Bronchial epithelial cell (primary cell): ENCODE data around the gene TLK2. TPM values are rescaled to one million over a fixed set of nuclear protein-coding genes. Genes with fewer than 3 reads are reported as not detected.
"Not testable (repeated sequence)": the region's sequence is repeated elsewhere in the genome, so short reads cannot be mapped to it uniquely, and the experiment has no call there.

Experiments
- DNase-seq: peaks from one replicate; pipeline ENCODE4 v3.0.0-alpha.2; 2010; ENCODE audit warnings: low read depth
- FAIRE-seq: peaks from 2 replicates; lab custom pipeline; 2011; peaks lifted over from hg19 to GRCh38; lab: Jason Lieb, UNC
- H3K27me3 ChIP-seq: 2 replicates; pipeline ENCODE4 v1.5.1; 2011; ENCODE audit warnings: low read length; ENCODE audit not compliant: control insufficient read depth, insufficient read depth
- H3K36me3 ChIP-seq: 2 replicates; pipeline ENCODE4 v1.5.1; 2011; ENCODE audit warnings: low read length; ENCODE audit not compliant: control insufficient read depth, insufficient read depth
- H3K4me3 ChIP-seq: 2 replicates; pipeline ENCODE4 v1.5.1; 2011; ENCODE audit warnings: mild to moderate bottlenecking, low read depth, low read length, control low read depth
- CTCF ChIP-seq: IDR thresholded peaks from 2 replicates; pipeline ENCODE4 v1.5.1; 2011; ENCODE audit warnings: mild to moderate bottlenecking, moderate library complexity, low read length, control low read depth, inconsistent platforms; ENCODE audit not compliant: insufficient read depth, severe bottlenecking
- total RNA-seq: library from RNA; depleted of rRNA; stranded (reverse); fragments of >200 nt; gene quantifications from 2 replicates; pipeline ENCODE4 v1.2.1, GENCODE V29; 2014

Gene TLK2
- total RNA-seq, 1 donor from 2014 or later, result 37.4 TPM

DNA sequence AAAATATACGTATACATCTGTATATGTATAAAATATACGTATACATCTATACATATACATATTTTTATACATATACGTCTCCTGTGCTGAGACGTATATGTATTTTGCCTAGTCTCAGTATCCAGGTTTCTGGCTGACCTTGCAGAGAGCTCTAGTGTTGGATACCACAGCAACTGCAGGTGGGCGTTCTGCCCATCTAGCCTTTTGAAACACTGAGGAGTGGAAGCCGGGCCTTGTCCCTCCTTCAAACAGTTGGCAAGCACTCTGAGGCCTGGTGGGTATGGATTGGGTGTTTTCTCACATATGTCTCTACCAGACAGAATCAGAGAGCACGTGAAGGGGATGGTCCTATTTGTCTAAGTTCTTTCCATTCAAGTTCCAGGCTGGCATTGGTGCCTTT is 109.5 kb downstream of the TLK2 start:
- FAIRE-seq (no peak), DNase-seq (no peak)
- no peak for TF ChIP-seq CTCF
- H3K4me3 ChIP-seq, result no peak overlapping the region
- H3K27me3 ChIP-seq, result no peaks in the 10 kb centered on the region
- H3K36me3 ChIP-seq, result peaks cover 1% of the 10 kb centered on the region

DNA sequence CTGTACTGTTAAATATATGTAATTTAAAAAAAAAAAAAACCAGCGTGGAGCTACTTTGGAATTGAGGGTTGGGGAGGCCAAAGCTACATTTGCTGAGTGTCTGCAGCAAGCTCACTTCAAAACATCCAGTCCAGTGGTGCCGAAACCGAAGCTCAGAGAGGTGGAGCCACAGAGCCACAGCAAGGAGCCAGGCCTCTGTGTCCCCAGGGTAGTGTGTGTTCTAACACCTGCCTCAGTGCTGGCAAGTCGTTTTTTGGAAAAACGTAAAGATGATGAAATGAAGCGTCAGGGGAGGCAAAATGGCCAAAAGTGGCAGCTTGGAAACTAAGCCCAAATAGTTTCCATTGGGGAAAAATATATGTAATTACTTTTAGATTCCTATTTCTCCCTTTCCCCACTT is 112.7 kb downstream of the TLK2 start:
- no peak for TF ChIP-seq CTCF
- no peak for DNase-seq
- H3K4me3 ChIP-seq, result no peak overlapping the region
- FAIRE-seq, result no peak
- peaks cover 1% of the 10 kb centered on the region for H3K36me3 ChIP-seq
- H3K27me3 ChIP-seq, result no peaks in the 10 kb centered on the region

GRCh38 chr17:62591822-62592221 is 113.2 kb downstream of the TLK2 start:
- not testable (repeated sequence) for FAIRE-seq, DNase-seq, H3K36me3 ChIP-seq, H3K27me3 ChIP-seq, H3K4me3 ChIP-seq

DNA sequence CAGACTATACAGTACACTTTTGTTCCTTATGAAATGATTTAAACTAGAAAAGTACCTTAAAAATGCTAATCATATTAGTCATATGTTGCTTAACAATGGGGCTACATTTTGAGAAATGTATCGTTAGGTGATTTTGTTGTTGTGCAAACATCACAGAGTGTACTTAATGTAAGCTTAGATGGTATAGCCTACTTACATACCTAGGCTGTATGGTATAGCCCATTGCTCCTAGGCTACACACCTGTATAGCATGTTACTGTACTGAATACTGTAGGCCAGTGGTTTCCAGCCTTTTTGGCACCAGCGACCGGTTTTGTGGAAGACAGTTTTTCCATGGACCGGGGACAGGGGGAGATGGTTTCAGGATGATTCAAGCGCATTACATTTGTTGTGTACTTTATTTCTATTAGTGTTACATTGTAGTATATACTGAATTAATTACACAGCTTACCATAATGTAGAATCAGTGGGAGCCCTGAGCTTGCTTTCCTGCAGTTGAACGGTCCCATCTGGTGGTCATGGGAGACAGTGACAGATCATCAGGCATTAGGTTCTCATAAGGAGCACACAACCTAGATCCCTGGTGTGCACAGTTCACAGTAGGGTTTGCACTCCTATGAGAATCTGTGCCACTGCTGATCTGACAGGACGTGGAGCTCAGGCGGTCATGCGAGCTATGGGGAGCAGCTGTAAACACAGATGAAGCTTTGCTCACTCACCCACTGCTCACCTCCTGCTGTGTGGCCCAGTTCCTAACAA is 113.9 kb downstream of the TLK2 start:
- no peaks in the 10 kb centered on the region for H3K27me3 ChIP-seq
- H3K4me3 ChIP-seq, result no peak overlapping the region
- DNase-seq (peak; percentile 74), FAIRE-seq (no peak)
- peaks cover 6% of the 10 kb centered on the region for H3K36me3 ChIP-seq
- TF ChIP-seq CTCF, result no peak

DNA sequence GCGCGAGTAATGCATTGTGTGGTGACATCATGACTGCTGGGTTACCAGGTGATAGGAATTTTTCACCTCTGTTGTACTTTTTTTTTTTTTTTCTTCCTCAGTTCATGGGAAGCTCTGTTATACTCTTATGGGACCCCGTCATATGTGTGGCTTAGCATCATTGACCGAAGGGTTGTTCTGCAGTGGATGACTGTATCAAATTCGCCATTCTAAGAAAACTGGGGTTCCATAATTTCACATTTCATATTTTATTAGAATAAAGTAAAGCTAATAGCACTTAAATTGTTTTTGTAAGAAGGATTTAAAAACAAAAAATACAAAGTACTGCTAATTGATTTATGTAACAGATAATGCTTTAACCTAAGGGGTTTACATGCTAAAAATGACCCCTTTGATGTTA is 116.9 kb downstream of the TLK2 start:
- Histone ChIP-seq H3K36me3 (peaks cover 8% of the 10 kb centered on the region), H3K27me3 (no peaks in the 10 kb centered on the region), H3K4me3 (no peak overlapping the region)
- no peak for FAIRE-seq
- no peak for TF ChIP-seq CTCF
- no peak for DNase-seq

- H3K27me3 ChIP-seq, result no peaks in the 10 kb centered on the region
- peaks cover 8% of the 10 kb centered on the region for H3K36me3 ChIP-seq
- TF ChIP-seq CTCF, result no peak
- H3K4me3 ChIP-seq, result no peak overlapping the region
- DNase-seq, result no peak
- FAIRE-seq, result no peak
Measured at GRCh38 chr17:62596662-62597061, 118.0 kb downstream of the TLK2 start.
